ENCODE results near the gene ANKRD11.
"Not testable (repeated sequence)": the region's sequence is repeated elsewhere in the genome, so short reads cannot be mapped to it uniquely, and the experiment has no call there.

The ANKRD11 gene

GRCh38 chr16:89363621-89364393 lies 126.6 kb downstream of the ANKRD11 start:
- DNase-seq (ENCODE audit: low spot score): peak; percentile 62

- DNase-seq (ENCODE audit: low spot score): not testable (repeated sequence)
Observed at GRCh38 chr16:89362540-89363223, 127.7 kb downstream of the ANKRD11 start.

- DNase-seq (ENCODE audit: low spot score): peak; percentile 29
Observed at GRCh38 chr16:89361751-89362539, 128.4 kb downstream of the ANKRD11 start.

- no peak for DNase-seq (ENCODE audit: low spot score)
Observed at GRCh38 chr16:89360760-89361435, 129.5 kb downstream of the ANKRD11 start.

- no peak for DNase-seq (ENCODE audit: low spot score)
Observed at GRCh38 chr16:89359264-89360147, 130.9 kb downstream of the ANKRD11 start.

GRCh38 chr16:89358030-89359005 lies 132.0 kb downstream of the ANKRD11 start:
- DNase-seq (ENCODE audit: low spot score): no peak

GRCh38 chr16:89357055-89357816 lies 133.1 kb downstream of the ANKRD11 start:
- DNase-seq (ENCODE audit: low spot score): no peak

- DNase-seq (ENCODE audit: low spot score): no peak
Observed at GRCh38 chr16:89355686-89356085, 134.7 kb downstream of the ANKRD11 start.

GRCh38 chr16:89355007-89355406 lies 135.4 kb downstream of the ANKRD11 start:
- no peak for DNase-seq (ENCODE audit: low spot score)

GRCh38 chr16:89354325-89354724 lies 136.0 kb downstream of the ANKRD11 start:
- no peak for DNase-seq (ENCODE audit: low spot score)

GRCh38 chr16:89352091-89352681 lies 138.2 kb downstream of the ANKRD11 start:
- DNase-seq (ENCODE audit: low spot score): no peak

- DNase-seq (ENCODE audit: low spot score): no peak
Observed at GRCh38 chr16:89351645-89352044, 138.7 kb downstream of the ANKRD11 start.

GRCh38 chr16:89350701-89351380 lies 139.5 kb downstream of the ANKRD11 start:
- DNase-seq (ENCODE audit: low spot score): no peak

- no peak for DNase-seq (ENCODE audit: low spot score)
Observed at GRCh38 chr16:89349947-89350633, 140.3 kb downstream of the ANKRD11 start.

GRCh38 chr16:89347807-89348206 lies 142.6 kb downstream of the ANKRD11 start:
- no peak for DNase-seq (ENCODE audit: low spot score)

GRCh38 chr16:89346869-89347268 lies 143.5 kb downstream of the ANKRD11 start:
- DNase-seq (ENCODE audit: low spot score): no peak

GRCh38 chr16:89345642-89346150 lies 144.7 kb downstream of the ANKRD11 start:
- DNase-seq (ENCODE audit: low spot score): no peak
